Progenitor cell of endocrine pancreas (in vitro differentiated cells): ENCODE results near the gene BEX2. TPM values are rescaled to one million over a fixed set of nuclear protein-coding genes. Genes with fewer than 3 reads are reported as not detected.
A peak's percentile ranks its signal among the peaks of the same experiment; 100 is the strongest.

Experiments
- DNase-seq: peaks from one replicate; pipeline ENCODE4 v3.0.0; 2021; ENCODE audit warnings: low spot score; ENCODE audit not compliant: unreplicated experiment
- H3K27ac Mint-ChIP-seq: 2 replicates; pipeline ENCODE4 v1.8.0; 2021; ENCODE audit warnings: mild to moderate bottlenecking, moderate library complexity, mixed read lengths
- H3K27me3 Mint-ChIP-seq: 2 replicates; pipeline ENCODE4 v1.8.0; 2021; ENCODE audit warnings: mixed read lengths
- H3K36me3 Mint-ChIP-seq: 2 replicates; pipeline ENCODE4 v1.8.0; 2022; ENCODE audit warnings: mixed read lengths; ENCODE audit not compliant: insufficient read depth
- H3K4me1 Mint-ChIP-seq: 2 replicates; pipeline ENCODE4 v1.8.0; 2021; ENCODE audit warnings: low read depth, mixed read lengths
- H3K4me3 Mint-ChIP-seq: 2 replicates; pipeline ENCODE4 v1.8.0; 2021; ENCODE audit warnings: low read depth, mild to moderate bottlenecking, moderate library complexity, mixed read lengths
- H3K9me3 Mint-ChIP-seq: 2 replicates; pipeline ENCODE4 v1.8.0; 2021; ENCODE audit warnings: low read depth, mixed read lengths
- total RNA-seq: library from RNA; stranded (reverse); gene quantifications from 2 replicates; pipeline ENCODE4 v1.2.1, GENCODE V29; 2021
- TF ChIP-seq, protein P1 (sequence below): fragments of 200-600 bp; sonication (generic); IDR thresholded peaks from one replicate; pipeline ENCODE4 v1.5.0; 2021; ENCODE audit warnings: antibody characterized with exemption, mild to moderate bottlenecking; ENCODE audit not compliant: unreplicated experiment

BEX2 gene
- total RNA-seq, 1 donor from 2014 or later: 42.0 TPM

DNA sequence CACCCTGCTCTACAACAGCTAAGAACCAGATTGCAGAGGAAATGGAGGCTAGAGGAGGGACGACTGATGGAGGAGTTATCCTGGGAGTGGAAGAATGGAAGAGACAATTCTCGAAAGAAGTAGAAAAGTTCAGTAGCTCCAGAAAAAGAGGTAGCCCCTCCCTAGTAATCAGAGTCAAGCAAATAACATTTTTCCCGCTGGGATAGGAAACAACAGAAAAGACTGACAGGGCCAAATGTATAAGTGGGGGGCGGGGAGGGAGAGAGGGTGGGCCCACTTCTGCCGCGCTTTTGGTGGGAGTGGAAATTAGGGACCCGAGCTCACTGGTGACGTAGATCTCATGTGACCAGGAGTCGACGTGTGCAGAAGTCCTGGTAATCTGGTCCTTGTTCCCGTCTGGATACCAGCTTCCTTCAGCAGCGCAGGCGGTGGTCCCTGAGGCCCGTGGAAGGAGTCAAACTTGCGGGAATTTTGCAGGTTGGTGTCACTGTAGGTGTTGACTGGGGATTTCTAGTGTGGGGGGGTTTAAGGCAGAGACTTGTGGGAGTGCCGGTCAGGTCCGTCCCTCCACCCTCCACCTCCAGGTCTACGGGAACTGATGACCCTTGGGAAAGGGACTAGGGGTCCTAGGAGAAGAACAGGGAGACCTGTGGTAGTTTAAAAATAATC is 45.5 kb upstream of the BEX2 start, which contains the start of gene TCEAL9:
Gene TCEAL9 (plus strand): TSS at position 377 of the 669 bp plus-strand sequence. CDS start 1,179 bp downstream, outside the sequence.
- Mint-ChIP-seq H3K9me3 (peaks cover 9% of the 10 kb centered on the region), H3K27me3 (no peaks in the 10 kb centered on the region), H3K4me1 (peaks cover 18% of the 10 kb centered on the region), H3K36me3 (peaks cover 5% of the 10 kb centered on the region), H3K27ac (peak within 1 kb of the TSS; percentile 99), H3K4me3 (peak within 1 kb of the TSS; percentile 98)
- DNase-seq: peak; percentile 26
- TF ChIP-seq, protein P1, sequence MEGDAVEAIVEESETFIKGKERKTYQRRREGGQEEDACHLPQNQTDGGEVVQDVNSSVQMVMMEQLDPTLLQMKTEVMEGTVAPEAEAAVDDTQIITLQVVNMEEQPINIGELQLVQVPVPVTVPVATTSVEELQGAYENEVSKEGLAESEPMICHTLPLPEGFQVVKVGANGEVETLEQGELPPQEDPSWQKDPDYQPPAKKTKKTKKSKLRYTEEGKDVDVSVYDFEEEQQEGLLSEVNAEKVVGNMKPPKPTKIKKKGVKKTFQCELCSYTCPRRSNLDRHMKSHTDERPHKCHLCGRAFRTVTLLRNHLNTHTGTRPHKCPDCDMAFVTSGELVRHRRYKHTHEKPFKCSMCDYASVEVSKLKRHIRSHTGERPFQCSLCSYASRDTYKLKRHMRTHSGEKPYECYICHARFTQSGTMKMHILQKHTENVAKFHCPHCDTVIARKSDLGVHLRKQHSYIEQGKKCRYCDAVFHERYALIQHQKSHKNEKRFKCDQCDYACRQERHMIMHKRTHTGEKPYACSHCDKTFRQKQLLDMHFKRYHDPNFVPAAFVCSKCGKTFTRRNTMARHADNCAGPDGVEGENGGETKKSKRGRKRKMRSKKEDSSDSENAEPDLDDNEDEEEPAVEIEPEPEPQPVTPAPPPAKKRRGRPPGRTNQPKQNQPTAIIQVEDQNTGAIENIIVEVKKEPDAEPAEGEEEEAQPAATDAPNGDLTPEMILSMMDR: no peak

GRCh38 chrX:103347682-103348397 is 37.0 kb upstream of the BEX2 start:
- no peak for DNase-seq
- no peaks in the 10 kb centered on the region for H3K9me3 Mint-ChIP-seq
- TF ChIP-seq, protein P1: no peak
- no peaks in the 10 kb centered on the region for H3K36me3 Mint-ChIP-seq
- peaks cover 2% of the 10 kb centered on the region for H3K27me3 Mint-ChIP-seq
- H3K27ac Mint-ChIP-seq: no peak overlapping the region
- H3K4me3 Mint-ChIP-seq: no peak overlapping the region
- H3K4me1 Mint-ChIP-seq: peaks cover 8% of the 10 kb centered on the region

DNA sequence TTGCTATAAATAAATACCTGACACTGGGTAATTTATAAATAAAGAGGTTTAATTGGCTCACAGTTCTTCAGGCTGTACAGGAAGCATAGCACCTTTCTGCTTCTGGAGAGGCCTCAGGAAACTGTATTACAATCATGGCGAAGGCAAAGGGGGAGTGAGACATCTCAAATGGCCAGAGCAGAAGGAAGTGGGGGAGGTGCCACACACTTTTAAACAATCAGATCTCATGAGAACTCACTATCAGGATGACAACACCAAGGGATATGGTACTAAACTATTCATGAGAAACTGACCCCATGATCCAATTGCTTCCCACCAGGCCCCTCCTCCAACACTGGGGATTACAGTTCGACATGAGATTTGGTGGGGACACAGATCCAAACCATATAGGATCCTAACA is 33.8 kb upstream of the BEX2 start:
- no peaks in the 10 kb centered on the region for H3K9me3 Mint-ChIP-seq
- DNase-seq: no peak
- no peak overlapping the region for H3K27ac Mint-ChIP-seq
- TF ChIP-seq, protein P1: no peak
- H3K27me3 Mint-ChIP-seq: peaks cover 2% of the 10 kb centered on the region
- peaks cover under 1% of the 10 kb centered on the region for H3K4me1 Mint-ChIP-seq
- H3K36me3 Mint-ChIP-seq: no peaks in the 10 kb centered on the region
- H3K4me3 Mint-ChIP-seq: no peak overlapping the region

DNA sequence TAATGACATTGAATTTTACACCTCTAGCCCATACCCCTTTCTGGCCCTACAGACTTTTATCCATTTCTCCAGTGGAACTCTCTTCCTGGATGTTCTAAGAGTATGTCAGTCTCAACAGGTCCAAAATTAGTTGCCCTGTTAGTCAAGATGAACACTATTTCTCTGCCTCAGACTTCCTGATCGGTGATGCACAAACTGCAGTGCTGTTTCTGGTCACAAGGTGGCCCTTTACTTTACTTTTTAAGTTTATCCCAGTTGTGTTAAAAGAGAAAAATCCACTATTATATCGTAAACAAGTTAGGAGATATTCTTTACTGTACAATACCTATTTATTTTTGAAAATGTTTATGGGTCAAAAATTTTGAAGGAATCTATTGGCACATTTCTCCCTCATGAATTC is 32.3 kb upstream of the BEX2 start:
- Mint-ChIP-seq H3K4me3 (no peak overlapping the region), H3K9me3 (no peaks in the 10 kb centered on the region), H3K27ac (no peak overlapping the region), H3K36me3 (no peaks in the 10 kb centered on the region), H3K27me3 (peaks cover 2% of the 10 kb centered on the region), H3K4me1 (no peaks in the 10 kb centered on the region)
- TF ChIP-seq, protein P1: peak; percentile 72
- DNase-seq: no peak

DNA sequence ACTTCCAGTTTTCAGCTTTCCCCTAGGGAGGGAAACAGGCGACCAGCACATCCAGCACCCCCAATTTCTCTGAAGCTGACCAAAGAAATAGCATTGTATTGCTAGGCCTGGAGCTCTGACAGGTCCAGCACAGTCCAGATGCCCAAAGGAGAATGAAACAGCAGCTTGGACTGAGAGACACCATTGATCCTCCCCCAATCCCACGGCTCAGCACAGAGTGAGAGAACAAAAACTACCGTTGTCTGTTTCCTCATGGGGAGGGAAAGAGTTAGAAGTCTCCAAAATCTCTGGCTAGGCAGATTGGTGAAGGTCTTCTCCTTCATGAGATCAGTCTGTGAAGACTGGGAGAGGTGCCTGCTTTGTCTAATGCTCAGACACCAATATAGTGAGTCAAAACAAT is 27.9 kb upstream of the BEX2 start:
- Mint-ChIP-seq H3K4me1 (peaks cover 5% of the 10 kb centered on the region), H3K27ac (no peak overlapping the region), H3K4me3 (no peak overlapping the region), H3K27me3 (peaks cover 3% of the 10 kb centered on the region), H3K9me3 (peaks cover 3% of the 10 kb centered on the region), H3K36me3 (no peaks in the 10 kb centered on the region)
- TF ChIP-seq, protein P1: no peak
- DNase-seq: no peak
